Osteoblast (primary cell): Measurements from ENCODE around the gene ATP11A. TPM values are rescaled to one million over a fixed set of nuclear protein-coding genes. Genes with fewer than 3 reads are reported as not detected.

Experiments used
- DNase-seq: peaks from one replicate; pipeline ENCODE4 v3.0.0; 2011; ENCODE audit warnings: low spot score, mixed read lengths; ENCODE audit not compliant: insufficient read length; ENCODE audit errors: missing footprints
- H2AFZ ChIP-seq: 2 replicates; pipeline ENCODE4 v1.6.0; 2011; ENCODE audit warnings: mild to moderate bottlenecking, low read length
- H3K27ac ChIP-seq: 2 replicates; pipeline ENCODE4 v1.5.1; 2011; ENCODE audit warnings: mild to moderate bottlenecking, low read depth, low read length, moderate library complexity
- H3K27me3 ChIP-seq: 2 replicates; pipeline ENCODE4 v1.6.0; 2012; ENCODE audit warnings: mild to moderate bottlenecking, control low read depth, inconsistent platforms, low read length, moderate library complexity; ENCODE audit not compliant: insufficient read depth
- H3K36me3 ChIP-seq: 2 replicates; pipeline ENCODE4 v1.5.1; 2011; ENCODE audit warnings: mild to moderate bottlenecking, low read length, control low read depth, moderate library complexity; ENCODE audit not compliant: insufficient read depth
- H3K4me1 ChIP-seq: 2 replicates; pipeline ENCODE4 v1.5.1; 2011; ENCODE audit warnings: mild to moderate bottlenecking, low read length, control low read depth, moderate library complexity; ENCODE audit not compliant: insufficient read depth
- H3K4me2 ChIP-seq: 2 replicates; pipeline ENCODE4 v1.6.0; 2011; ENCODE audit warnings: mild to moderate bottlenecking, low read length; ENCODE audit not compliant: insufficient read depth
- H3K4me3 ChIP-seq: fragments of 200-600 bp; sonication (generic); 3 replicates; pipeline ENCODE4 v1.5.1; 2012; ENCODE audit warnings: mild to moderate bottlenecking, low read length, inconsistent platforms; ENCODE audit not compliant: insufficient read depth
- H3K79me2 ChIP-seq: 2 replicates; pipeline ENCODE4 v1.6.0; 2012; ENCODE audit warnings: mild to moderate bottlenecking, low read length, control low read depth, inconsistent platforms; ENCODE audit not compliant: insufficient read depth
- H3K9me3 ChIP-seq: 2 replicates; pipeline ENCODE4 v1.5.1; 2011; ENCODE audit warnings: low read depth, low read length, control low read depth
- H4K20me1 ChIP-seq: 2 replicates; pipeline ENCODE4 v1.6.0; 2012; ENCODE audit warnings: mild to moderate bottlenecking, low read length, control low read depth; ENCODE audit not compliant: insufficient read depth
- CTCF ChIP-seq: IDR thresholded peaks from 2 replicates; pipeline ENCODE4 v1.5.1; 2011; ENCODE audit warnings: mild to moderate bottlenecking, low read depth, low read length, moderate library complexity; ENCODE audit errors: extremely low read depth
- total RNA-seq: library from RNA; depleted of rRNA; stranded (reverse); fragments of >200 nt; gene quantifications from 2 replicates; pipeline ENCODE4 v1.2.3, GENCODE V29; 2012

The ATP11A gene
- total RNA-seq, 1 donor: 7.6 TPM

DNA sequence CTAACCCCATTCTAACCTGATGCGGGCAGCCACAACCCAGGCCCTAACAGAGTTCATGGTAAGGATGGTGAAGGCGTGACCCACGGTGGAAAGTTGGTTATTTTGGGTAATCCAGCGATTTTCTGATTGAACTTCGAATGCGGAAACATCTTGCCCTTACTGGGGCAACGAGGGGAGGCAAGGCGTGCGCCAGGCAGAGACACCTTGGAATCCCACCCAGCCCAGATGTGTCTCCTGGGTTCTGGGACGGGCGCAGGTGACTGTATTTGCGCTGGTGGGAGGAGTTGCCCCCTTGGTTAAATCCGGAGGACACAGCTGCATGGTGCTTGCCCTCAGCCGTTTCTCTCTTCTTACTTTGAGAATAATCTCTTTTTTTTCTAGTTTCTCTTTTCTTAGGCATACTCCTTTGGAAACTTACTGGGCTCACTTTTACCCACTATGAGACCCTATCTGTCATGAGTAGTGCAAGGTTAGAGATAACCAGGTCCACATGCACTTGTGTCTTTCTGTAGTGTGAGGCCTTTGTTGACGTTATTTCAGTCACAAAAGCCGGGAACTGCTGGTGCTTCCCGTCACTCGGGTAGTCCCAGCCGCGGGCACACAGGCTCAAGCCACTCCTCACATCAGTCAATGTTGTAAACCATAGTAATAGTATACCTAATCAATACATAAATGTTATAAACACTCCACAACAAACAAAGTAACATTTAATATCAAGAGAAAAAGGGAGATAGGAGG lies 81.5 kb downstream of the ATP11A start:
- no peaks in the 10 kb centered on the region for H3K9me3 ChIP-seq
- H3K27me3 ChIP-seq: no peaks in the 10 kb centered on the region
- no peak overlapping the region for H3K4me2 ChIP-seq
- DNase-seq: peak; percentile 60
- no peaks in the 10 kb centered on the region for H3K79me2 ChIP-seq
- no peak overlapping the region for H3K27ac ChIP-seq
- no peak overlapping the region for H2AFZ ChIP-seq
- H3K4me1 ChIP-seq: no peaks in the 10 kb centered on the region
- peaks cover 7% of the 10 kb centered on the region for H4K20me1 ChIP-seq
- no peak for TF ChIP-seq CTCF
- no peaks in the 10 kb centered on the region for H3K36me3 ChIP-seq
- no peak overlapping the region for H3K4me3 ChIP-seq

- no peaks in the 10 kb centered on the region for H3K27me3 ChIP-seq
- peaks cover 7% of the 10 kb centered on the region for H4K20me1 ChIP-seq
- no peaks in the 10 kb centered on the region for H3K79me2 ChIP-seq
- DNase-seq: peak; percentile 65
- no peak overlapping the region for H2AFZ ChIP-seq
- no peak for TF ChIP-seq CTCF
- H3K9me3 ChIP-seq: no peaks in the 10 kb centered on the region
- no peaks in the 10 kb centered on the region for H3K36me3 ChIP-seq
- no peak overlapping the region for H3K27ac ChIP-seq
- H3K4me2 ChIP-seq: no peak overlapping the region
- no peaks in the 10 kb centered on the region for H3K4me1 ChIP-seq
- H3K4me3 ChIP-seq: no peak overlapping the region
Measured at GRCh38 chr13:112771877-112772538, 82.2 kb downstream of the ATP11A start.

DNA sequence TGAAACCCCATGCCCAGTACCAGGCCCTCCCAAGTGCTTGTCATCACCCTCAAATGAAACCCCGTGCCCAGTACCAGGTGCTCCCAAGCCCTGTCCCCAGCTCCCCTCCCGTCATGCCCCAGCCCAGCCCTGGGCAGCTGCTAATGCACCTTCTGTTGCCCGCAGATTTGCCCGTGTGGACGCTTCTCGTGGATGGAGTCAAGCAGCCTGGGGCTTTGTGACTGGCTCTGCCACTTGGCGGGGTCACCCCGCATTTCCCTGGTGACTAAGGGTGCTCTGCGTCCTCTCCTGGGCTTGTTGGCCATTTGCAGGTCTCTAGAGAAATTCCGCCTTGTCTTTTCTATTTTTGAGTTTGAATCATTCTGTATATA lies 82.7 kb downstream of the ATP11A start:
- peaks cover 7% of the 10 kb centered on the region for H4K20me1 ChIP-seq
- H3K4me2 ChIP-seq: no peak overlapping the region
- no peaks in the 10 kb centered on the region for H3K79me2 ChIP-seq
- no peak for TF ChIP-seq CTCF
- H2AFZ ChIP-seq: no peak overlapping the region
- H3K27me3 ChIP-seq: no peaks in the 10 kb centered on the region
- no peaks in the 10 kb centered on the region for H3K9me3 ChIP-seq
- DNase-seq: peak; percentile 66
- H3K36me3 ChIP-seq: no peaks in the 10 kb centered on the region
- H3K4me3 ChIP-seq: no peak overlapping the region
- H3K4me1 ChIP-seq: no peaks in the 10 kb centered on the region
- no peak overlapping the region for H3K27ac ChIP-seq

DNA sequence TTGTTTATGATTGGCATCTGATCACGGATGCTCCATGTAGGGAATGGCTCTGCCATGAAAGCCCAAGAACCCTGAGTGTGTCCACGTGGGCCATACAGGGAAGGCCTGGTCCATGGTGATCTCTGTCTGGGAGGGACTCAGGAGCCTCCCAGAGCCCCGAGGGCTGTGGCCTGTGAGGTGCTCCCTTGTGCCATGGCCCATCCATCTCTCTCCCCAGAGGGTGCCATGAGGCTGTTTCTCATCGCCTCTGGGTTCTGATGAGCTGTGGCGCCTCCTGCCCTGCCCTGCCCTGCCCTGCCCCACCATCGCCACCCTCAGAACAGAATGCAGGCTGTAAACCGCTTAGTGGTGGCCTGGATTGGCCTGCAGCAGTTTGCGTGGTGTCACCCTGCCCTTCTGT lies 83.1 kb downstream of the ATP11A start:
- Histone ChIP-seq H3K27me3 (no peaks in the 10 kb centered on the region), H3K36me3 (no peaks in the 10 kb centered on the region), H2AFZ (no peak overlapping the region), H3K4me2 (no peak overlapping the region), H3K4me3 (no peak overlapping the region), H4K20me1 (peaks cover 7% of the 10 kb centered on the region), H3K4me1 (no peaks in the 10 kb centered on the region), H3K79me2 (no peaks in the 10 kb centered on the region), H3K9me3 (no peaks in the 10 kb centered on the region), H3K27ac (no peak overlapping the region)
- TF ChIP-seq CTCF: no peak
- DNase-seq: peak; percentile 77
